LNCAP (cell line): ENCODE results near the gene TBC1D2B.

ENCODE experiments used
- CTCF ChIP-seq: fragments of 450-650 bp; IDR thresholded peaks from 2 replicates; pipeline ENCODE4 v1.5.1; 2017; ENCODE audit warnings: mild to moderate bottlenecking

Gene TBC1D2B

DNA sequence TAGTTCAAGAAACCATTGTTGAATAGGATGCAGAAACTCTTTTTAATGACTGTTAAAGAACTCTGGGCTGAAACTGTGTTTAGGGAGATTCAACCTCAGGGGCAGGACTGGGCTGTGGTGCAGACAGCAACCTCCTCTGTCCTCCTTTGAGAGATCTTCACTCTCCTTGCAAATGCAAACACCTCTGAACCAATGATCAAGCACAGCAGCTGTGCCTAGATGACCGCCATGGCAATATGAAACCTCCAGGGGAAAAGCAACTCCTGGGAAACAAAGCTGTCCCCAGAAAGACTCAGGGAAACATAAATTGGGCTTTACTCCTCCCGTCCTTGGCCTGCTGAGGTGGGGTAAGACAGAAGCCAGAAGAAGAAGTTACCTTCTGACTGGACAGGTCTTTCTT, 52.6 kb downstream of the TBC1D2B start:
- TF ChIP-seq CTCF, result no peak

DNA sequence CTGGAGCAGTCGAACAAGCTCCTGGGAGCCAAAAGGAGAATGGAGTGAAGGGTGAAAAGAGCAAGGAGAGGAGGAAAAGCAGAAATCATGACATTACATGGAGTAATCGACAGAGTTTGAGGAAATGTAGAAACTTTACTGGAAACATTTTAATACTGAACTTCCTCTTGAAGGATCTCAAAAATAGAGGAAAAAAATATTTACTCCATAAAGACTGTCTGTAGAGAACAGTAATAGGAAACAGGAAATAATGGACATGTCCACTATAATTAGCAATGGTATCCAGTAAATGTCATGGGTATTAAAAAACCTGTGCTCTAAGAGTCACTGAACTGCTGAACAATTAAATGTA, 53.0 kb downstream of the TBC1D2B start:
- TF ChIP-seq CTCF, result no peak

DNA sequence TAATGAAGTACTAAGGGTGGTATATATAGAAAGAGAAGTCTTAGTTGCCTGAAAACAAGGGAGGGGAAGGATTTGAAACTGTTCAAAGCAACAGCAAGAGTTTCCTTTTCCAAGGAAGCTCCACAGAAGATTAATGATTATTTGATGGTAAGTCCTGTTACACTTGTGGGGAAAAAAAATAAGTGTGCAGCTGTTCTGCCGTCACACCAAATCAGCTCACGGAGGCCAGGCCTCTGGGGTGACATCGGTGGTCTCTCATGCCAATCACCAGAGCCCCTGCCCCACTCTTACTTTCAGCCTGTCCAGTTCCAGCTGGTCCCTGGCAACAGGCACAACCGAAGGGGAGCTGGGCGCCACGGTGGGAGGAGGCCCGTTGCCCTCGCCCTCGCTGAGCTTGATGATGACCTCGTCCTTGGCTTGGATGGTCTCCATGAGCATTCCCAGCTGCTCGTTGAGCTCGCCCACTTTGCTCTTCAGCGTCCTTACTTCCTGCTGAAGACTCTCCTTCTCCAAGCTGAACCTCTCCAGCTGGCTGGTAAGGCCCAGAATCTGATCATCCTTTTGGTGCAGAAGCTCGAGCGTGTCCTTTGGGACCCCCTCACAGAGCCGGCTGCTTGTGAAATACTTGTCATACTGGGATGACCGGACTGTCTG, 53.5 kb downstream of the TBC1D2B start:
- no peak for TF ChIP-seq CTCF

GRCh38 chr15:78023081-78023665, 54.3 kb downstream of the TBC1D2B start:
- TF ChIP-seq CTCF, result no peak

GRCh38 chr15:78021761-78022160, 55.8 kb downstream of the TBC1D2B start:
- no peak for TF ChIP-seq CTCF

- TF ChIP-seq CTCF, result no peak
Observed at GRCh38 chr15:78020007-78020406, 57.5 kb downstream of the TBC1D2B start.

GRCh38 chr15:78018946-78019644, 58.4 kb downstream of the TBC1D2B start:
- no peak for TF ChIP-seq CTCF
